HEK293 (cell line): Measurements from ENCODE around the gene HDGF.

Experiments
- ATF2 ChIP-seq: fragments of 450-650 bp; formaldehyde crosslinking; IDR thresholded peaks from 2 replicates; pipeline ENCODE4 v1.5.1; 2016; ENCODE audit warnings: missing biosample characterization, missing genetic modification characterization, low read depth
- CTCF ChIP-seq: fragments of 450-650 bp; formaldehyde crosslinking; IDR thresholded peaks from 2 replicates; pipeline ENCODE4 v1.5.1; 2016; ENCODE audit warnings: missing biosample characterization, missing genetic modification characterization
- TCF7L2 ChIP-seq: IDR thresholded peaks from 2 replicates; pipeline ENCODE4 v1.6.1; 2011; ENCODE audit warnings: low read depth, mild to moderate bottlenecking, inconsistent platforms, low read length, moderate library complexity, borderline replicate concordance
- ZBTB11 ChIP-seq: fragments of 450-650 bp; formaldehyde crosslinking; conservative IDR thresholded peaks from 2 replicates; pipeline ENCODE4 v1.5.1; 2016; ENCODE audit warnings: low read depth, missing biosample characterization, missing genetic modification characterization
- ZNF114 ChIP-seq: fragments of 450-650 bp; formaldehyde crosslinking; IDR thresholded peaks from 2 replicates; pipeline ENCODE4 v1.5.0; 2017; ENCODE audit warnings: missing biosample characterization, missing genetic modification characterization
- ZNF274 ChIP-seq, 2 experiments: fragments of 200-500 bp in 1 of 2; fragments of 450-650 bp in 1 of 2; sonication (Bioruptor generic) in 1 of 2; formaldehyde crosslinking in 1 of 2; IDR thresholded peaks; 2 replicates each; pipeline versions ENCODE4 v1.5.1 to v1.6.1; 2014 to 2016; ENCODE audit warnings: borderline replicate concordance in 1 of 2, inconsistent platforms in 1 of 2, low read length in 1 of 2, missing biosample characterization in 1 of 2, missing genetic modification characterization in 1 of 2

DNA sequence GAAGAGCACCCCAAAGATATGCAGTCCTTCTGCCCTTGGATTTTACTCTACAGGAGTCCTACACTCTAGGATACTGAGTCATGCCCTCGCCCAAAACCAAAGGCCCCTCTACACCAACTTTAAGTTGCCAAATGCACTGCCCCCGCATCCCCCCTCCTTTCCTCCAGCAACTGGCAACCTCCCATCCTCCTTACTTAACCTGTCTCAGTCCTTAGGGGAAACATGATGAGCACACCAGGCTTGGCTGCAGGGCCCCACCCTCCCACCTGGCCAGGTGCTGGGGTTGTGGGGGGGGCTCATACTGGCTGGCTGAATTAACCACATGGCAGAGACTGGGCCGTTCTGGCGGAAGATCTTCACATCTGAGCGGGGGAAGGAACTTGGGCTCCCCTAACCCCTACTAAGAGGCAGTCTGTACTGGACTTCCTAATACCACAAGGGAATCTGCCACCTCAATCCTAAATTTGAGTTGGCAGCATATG, 1.2 kb downstream of the HDGF start:
- TF ChIP-seq CTCF (no peak), ZNF274 (IDR thresholded peaks at IDR 0.05; ENCODE audit: low read length) (no peak), ZNF274 (tag by site-specific recombination; IDR thresholded peaks at IDR 0.05; ENCODE audit: borderline replicate concordance) (no peak), ATF2 (tag by site-specific recombination) (no peak), ZBTB11 (no peak), TCF7L2 (no peak), ZNF114 (tag by site-specific recombination) (no peak)
